ENCODE measurements around the gene MT3.

Gene MT3

DNA sequence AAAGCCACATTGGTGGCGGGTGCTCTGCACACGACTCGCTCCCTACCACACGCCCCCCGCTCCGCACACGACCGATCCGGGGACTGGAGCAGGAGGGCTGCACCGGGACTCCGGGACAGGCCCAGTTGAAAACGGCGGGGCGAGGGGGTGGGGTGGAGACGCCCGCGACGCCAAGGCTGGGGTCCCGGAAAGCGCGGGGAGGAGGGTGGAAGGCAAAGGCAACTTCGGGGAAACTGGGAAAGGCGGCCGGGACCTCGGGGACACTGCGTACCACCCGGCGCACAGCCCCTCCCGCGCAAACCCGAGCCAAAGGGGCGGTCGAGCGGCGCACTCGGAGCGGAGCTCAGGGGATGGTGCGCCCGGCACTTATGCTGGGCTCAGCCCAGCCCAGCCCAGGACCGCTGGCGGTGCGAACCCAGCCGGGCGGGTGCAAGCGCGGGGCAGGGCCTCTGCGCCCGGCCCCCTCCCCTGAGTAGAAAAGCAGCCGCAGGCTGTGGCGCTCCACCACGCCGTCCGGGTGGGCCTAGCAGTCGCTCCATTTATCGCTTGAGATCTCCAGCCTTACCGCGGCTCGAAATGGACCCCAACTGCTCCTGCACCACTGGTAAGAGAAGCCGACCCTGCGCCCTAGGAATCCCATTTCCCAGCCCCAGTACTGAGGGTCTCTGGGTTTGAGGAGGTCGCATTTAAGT is 43.0 kb downstream of the MT3 start, which contains the start of gene MT1M:
MT1M (plus strand) TSS at position 504 of the 692 bp plus-strand sequence; CDS start at position 577, 73 bp downstream.
- DNase-seq: no peak

DNA sequence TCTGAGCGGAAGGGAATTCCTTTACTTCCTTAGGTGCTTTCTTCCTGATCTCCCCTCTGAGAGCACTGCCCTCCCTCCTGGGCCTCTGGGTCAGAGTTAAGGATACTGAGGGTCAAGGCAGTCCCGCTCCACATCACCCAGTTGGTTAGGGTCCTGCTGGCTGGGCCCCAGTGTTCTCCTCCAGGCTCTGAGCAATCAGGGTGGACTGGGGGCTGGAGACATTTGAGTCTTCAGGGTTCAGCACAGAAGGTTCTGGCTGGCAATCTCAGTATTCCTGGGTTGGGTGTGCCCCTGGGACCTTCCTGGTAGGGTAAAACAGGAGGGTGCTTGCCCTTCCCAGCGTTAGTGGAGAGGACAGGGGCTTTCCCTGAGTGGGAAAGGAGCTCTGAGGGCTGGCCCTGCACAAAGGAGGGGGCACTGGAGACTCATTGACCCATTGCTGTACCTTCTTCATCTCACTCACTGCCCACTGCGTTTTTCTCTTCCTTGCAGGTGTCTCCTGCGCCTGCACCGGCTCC is 43.6 kb downstream of the MT3 start:
- DNase-seq: no peak

DNA sequence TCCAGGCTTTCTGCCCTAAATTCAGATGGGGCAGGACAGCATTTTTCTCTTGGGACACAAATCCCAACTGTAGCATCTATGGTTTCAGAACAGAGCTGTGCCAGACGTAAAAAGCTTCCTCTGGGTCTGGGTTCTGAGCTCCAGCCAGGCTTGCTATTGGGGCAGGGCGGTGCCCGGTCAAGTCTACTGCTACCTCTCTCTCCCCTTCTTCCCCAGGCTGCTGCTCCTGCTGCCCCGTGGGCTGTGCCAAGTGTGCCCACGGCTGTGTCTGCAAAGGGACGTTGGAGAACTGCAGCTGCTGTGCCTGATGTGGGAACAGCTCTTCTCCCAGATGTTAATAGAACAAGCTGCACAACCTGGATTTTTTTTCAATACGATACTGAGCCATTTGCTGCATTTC is 44.2 kb downstream of the MT3 start:
- no peak for DNase-seq

DNA sequence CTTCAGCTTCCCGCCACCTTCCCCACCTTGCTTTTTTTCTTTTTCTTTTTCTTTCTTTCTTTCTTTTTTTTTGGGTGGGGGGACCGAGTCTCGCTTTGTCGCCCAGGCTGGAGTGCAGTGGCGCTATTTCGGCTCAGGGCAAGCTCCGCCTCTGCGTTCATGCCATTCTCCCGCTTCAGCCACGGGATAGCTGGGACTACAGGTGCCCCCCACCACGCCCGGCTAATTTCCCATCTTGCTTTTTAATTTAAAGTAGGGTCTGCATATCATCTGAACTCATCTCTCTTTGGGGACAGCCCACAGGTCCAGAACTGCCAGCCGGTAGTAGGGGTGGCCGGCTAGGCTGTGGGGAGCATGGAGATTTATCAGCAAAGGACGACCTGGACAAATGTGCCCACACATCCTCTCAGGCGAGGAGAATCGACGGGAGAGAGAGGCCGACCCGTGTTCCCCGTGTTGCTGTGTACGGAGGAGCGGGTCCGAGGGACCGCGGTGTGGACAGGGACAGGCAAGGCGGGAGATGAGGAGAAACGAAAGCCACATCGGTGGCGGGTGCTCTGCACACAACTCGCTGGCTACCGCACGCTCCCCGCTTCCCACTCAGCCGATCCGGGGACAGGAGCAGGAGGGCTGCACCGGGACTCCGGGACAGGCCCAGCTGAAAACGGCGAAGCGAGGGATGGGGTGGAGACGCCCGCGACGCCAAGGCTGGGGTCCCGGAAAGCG is 45.5 kb downstream of the MT3 start:
- DNase-seq: no peak

DNA sequence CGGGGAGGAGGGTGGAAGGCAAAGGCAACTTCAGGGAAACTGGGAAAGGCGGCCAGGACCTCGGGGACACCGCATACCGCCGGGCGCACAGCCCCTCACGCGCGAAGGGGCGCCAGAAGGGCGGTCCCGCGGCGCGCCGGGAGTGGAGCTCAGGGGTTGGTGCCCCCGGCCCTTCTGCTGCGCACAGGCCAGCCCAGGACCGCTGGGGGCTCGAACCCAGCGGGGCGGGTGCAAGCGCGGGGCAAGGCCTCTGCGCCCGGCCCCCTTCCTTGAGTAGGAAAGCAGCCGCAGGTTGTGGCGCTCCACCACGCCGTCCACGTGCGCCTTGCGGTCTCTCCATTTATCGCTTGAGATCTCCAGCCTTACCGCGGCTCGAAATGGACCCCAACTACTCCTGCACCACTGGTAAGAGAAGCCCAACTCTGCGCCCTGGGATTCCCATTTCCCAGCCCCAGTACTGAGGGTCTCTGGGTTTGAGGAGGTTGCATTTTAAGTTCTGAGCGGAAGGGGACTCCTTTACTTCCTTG is 46.2 kb downstream of the MT3 start:
- DNase-seq: no peak

DNA sequence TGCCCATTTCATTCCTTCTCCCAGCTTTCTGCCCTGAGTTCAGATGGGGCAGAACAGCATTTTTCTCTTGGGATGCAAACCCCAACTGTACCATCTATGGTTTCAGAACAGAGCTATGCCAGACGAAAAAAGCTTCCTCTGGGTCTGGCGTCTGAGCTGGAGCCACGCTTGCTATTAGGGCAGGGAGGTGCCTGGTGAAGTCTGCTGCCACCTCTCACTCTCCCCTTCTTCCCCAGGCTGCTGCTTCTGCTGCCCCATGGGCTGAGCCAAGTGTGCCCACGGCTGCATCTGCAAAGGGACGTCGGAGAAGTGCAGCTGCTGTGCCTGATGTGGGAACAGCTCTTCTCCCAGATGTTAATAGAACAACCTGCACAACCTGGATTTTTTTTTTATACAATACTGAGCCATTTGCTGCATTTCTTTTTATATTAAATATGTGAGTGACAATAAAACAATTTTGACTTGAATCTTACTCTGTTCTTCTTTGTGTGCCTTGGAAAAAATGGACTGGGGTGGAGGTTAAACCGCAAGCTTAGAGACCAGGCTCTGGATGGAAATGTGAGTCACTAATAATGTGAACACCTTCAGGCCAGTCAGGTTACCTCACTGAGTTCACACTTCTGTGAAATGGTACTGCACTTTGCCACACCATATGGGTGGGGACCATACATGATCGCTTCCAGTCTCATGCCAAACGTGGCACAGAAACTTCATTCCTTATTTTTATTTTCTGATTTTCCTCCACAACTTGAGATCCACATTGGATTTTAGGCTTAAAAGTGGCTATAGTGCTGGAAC is 47.5 kb downstream of the MT3 start:
- DNase-seq: no peak

DNA sequence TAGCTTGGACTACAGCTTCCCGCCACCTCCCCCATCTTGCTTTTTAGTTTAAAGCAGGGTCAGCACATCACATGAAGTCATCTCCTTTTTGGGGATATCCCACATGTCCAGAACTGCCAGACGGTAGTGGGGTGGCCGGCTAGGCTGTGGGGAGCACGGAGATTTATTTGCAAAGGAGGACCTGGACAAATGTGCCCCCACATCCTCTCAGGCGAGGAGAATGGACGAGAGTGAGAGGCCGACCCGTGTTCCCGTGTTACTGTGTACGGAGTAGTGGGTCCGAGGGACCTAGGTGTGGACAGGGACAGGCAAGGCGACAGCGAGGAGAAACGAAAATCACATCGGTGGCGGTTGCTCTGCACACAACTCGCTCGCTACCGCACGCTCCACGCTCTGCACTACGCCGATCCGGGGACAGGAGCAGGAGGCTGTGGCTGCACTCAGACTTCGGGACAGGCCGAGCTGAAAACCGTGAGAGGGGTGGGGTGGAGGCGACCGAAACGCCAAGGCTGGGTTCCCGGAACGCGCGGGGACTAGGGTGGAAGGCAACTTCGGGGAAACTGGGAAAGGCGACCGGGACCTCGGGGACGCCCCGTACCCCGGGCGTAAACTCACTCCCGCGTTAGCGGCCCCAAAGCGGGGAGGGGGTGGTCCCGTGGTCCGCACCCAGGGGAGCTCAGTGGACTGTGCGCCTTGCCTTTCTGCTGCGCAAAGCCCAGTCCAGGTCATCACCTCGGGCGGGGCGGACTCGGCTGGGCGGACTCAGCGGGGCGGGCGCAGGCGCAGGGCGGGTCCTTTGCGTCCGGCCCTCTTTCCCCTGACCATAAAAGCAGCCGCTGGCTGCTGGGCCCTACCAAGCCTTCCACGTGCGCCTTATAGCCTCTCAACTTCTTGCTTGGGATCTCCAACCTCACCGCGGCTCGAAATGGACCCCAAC is 48.8 kb downstream of the MT3 start, which contains the start of gene MT1A:
MT1A (plus strand) TSS at position 853 of the 937 bp plus-strand sequence; CDS start at position 926, 73 bp downstream.
- DNase-seq: no peak

DNA sequence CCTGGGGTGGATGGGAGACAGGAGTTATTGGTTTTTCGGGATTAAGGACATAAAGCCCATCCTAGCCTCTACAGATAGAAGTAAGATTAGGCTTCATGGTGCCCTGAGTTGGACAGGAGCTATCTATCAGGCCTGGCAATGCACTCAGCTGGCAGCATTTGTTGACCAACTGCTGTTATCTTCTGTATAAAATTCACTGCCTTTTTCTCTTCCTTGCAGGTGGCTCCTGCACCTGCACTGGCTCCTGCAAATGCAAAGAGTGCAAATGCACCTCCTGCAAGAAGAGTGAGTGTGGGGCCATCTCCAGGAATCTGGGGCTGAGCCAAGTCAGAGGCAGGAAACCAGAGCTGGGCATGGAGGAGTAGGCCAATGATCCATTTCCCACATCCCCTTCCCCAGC is 49.7 kb downstream of the MT3 start:
- DNase-seq: no peak

DNA sequence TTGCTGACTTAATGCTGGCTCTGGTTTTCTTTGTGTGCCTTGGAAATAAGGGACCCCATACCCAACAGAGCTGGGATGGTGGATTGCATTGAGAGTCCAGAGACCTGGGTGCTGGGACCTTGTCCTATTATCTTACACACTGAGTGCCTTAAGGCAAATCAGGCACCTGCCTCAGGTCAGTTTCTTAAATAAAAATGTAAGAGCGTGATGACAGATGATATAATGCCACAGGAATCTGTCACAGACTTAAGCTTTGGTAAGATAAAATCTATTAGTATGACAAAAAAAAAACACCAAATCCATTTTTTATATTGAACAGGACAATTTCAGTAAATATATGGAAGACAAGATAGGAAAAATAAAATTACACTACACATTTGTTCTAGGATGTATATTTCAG is 50.7 kb downstream of the MT3 start:
- DNase-seq: no peak
